Activated CD8-positive, alpha-beta T cell treated with anti-CD3 and anti-CD28 coated beads for 36 hours (primary cell): ENCODE data around the gene ORM2. TPM values are rescaled to one million over a fixed set of nuclear protein-coding genes. Genes with fewer than 3 reads are reported as not detected.
A peak's percentile ranks its signal among the peaks of the same experiment; 100 is the strongest.

ENCODE experiments used
- ATAC-seq: fragments of 200-7000 bp; cut with Tn5 transposase; one replicate; pipeline ENCODE4 v1.10.0; 2021; ENCODE audit warnings: mild to moderate bottlenecking, moderate library complexity
- CTCF ChIA-PET: fragments of 350-600 bp; sonication (Branson Sonifier 250); formaldehyde crosslinking; loops from one replicate; lab custom pipeline; 2021; ENCODE audit warnings: antibody characterized with exemption; lab: Charles Lee
- POLR2A ChIA-PET: fragments of 350-600 bp; sonication (Branson Sonifier 250); formaldehyde crosslinking; loops from one replicate; lab custom pipeline; 2021; ENCODE audit warnings: antibody characterized with exemption; lab: Charles Lee
- DNase-seq: peaks from one replicate; pipeline ENCODE4 v3.0.0-alpha.2; 2020
- H3K27ac Mint-ChIP-seq: one replicate; pipeline ENCODE4 v1.8.0; 2021; ENCODE audit warnings: mild to moderate bottlenecking, mixed read lengths
- H3K27me3 Mint-ChIP-seq: one replicate; pipeline ENCODE4 v1.8.0; 2021; ENCODE audit warnings: mixed read lengths
- H3K36me3 Mint-ChIP-seq: one replicate; pipeline ENCODE4 v1.8.0; 2021; ENCODE audit warnings: low read depth, mixed read lengths
- H3K4me1 Mint-ChIP-seq: one replicate; pipeline ENCODE4 v1.8.0; 2021; ENCODE audit warnings: low read depth, mixed read lengths
- H3K4me3 Mint-ChIP-seq: one replicate; pipeline ENCODE4 v1.8.0; 2021; ENCODE audit warnings: mild to moderate bottlenecking, moderate library complexity, mixed read lengths
- H3K9me3 Mint-ChIP-seq: one replicate; pipeline ENCODE4 v1.8.0; 2021; ENCODE audit warnings: mixed read lengths
- CTCF ChIP-seq: fragments of 200-600 bp; IDR thresholded peaks from one replicate; pipeline ENCODE4 v1.8.0; 2022; ENCODE audit warnings: antibody characterized with exemption, mild to moderate bottlenecking
- intact Hi-C: fragments of 100-400 bp; cut with micrococcal nuclease; formaldehyde crosslinking; loops from one replicate; pipeline ENCODE4 v1.10.0; 2022
- total RNA-seq, 2 experiments: library from RNA; stranded (reverse); gene quantifications; one replicate each; pipeline ENCODE4 v1.2.3, GENCODE V29; 2021

ORM2 gene
- total RNA-seq, 2 experiments from 2014 or later = not detected

- peaks cover 92% of the 10 kb centered on the region for H3K4me1 Mint-ChIP-seq
- ATAC-seq = no peak
- no peaks in the 10 kb centered on the region for H3K27me3 Mint-ChIP-seq
- peak overlapping the region; percentile 89 for H3K27ac Mint-ChIP-seq
- H3K4me3 Mint-ChIP-seq = no peak overlapping the region
- intact Hi-C loops = no loop called here
- TF ChIP-seq CTCF = no peak
- H3K36me3 Mint-ChIP-seq = peaks cover 93% of the 10 kb centered on the region
- ChIA-PET POLR2A (interaction anchor here (0.8 to 14.2 kb wide), 4 partner anchors 8 to 18 kb away, joined by 3 to 351 read pairs (median 24); partner anchors contain the start of gene AKNA), CTCF (interaction anchor here (0.9 to 4.2 kb wide), 2 partner anchors 16 to 32 kb away, joined by 3 to 72 read pairs; partner anchors contain the start of gene AKNA)
- DNase-seq = no peak
- H3K9me3 Mint-ChIP-seq = no peaks in the 10 kb centered on the region
Measured at GRCh38 chr9:114370251-114370967, 40.7 kb downstream of the ORM2 start.

GRCh38 chr9:114370968-114371320 is 41.3 kb downstream of the ORM2 start:
- DNase-seq (no peak), ATAC-seq (no peak)
- Mint-ChIP-seq H3K27me3 (no peaks in the 10 kb centered on the region), H3K27ac (peak overlapping the region; percentile 89), H3K4me1 (peaks cover 92% of the 10 kb centered on the region), H3K36me3 (peaks cover 93% of the 10 kb centered on the region), H3K9me3 (no peaks in the 10 kb centered on the region), H3K4me3 (no peak overlapping the region)
- POLR2A ChIA-PET = interaction anchor here (0.8 to 14.2 kb wide), 5 partner anchors 8 to 21 kb away, joined by 3 to 351 read pairs (median 6); partner anchors contain the start of gene AKNA
- CTCF ChIA-PET = interaction anchor here (0.9 to 4.2 kb wide), 2 partner anchors 15 to 33 kb away, joined by 3 to 72 read pairs; partner anchors contain the start of gene AKNA
- no peak for TF ChIP-seq CTCF
- intact Hi-C loops = no loop called here

GRCh38 chr9:114371343-114371944 is 41.8 kb downstream of the ORM2 start:
- Mint-ChIP-seq H3K27ac (peak overlapping the region; percentile 89), H3K27me3 (no peaks in the 10 kb centered on the region), H3K4me1 (peaks cover 90% of the 10 kb centered on the region), H3K36me3 (peaks cover 90% of the 10 kb centered on the region), H3K9me3 (no peaks in the 10 kb centered on the region), H3K4me3 (peak overlapping the region; percentile 72)
- ChIA-PET POLR2A (interaction anchor here (1.0 to 14.2 kb wide), 5 partner anchors 9 to 22 kb away, joined by 3 to 351 read pairs (median 6); partner anchors contain the start of gene AKNA), CTCF (interaction anchor here (0.9 to 4.2 kb wide), 2 partner anchors 15 to 33 kb away, joined by 3 to 72 read pairs; partner anchors contain the start of gene AKNA)
- TF ChIP-seq CTCF = no peak
- DNase-seq = no peak
- ATAC-seq = no peak
- intact Hi-C loops = no loop called here

- H3K4me1 Mint-ChIP-seq = peaks cover 90% of the 10 kb centered on the region
- ChIA-PET POLR2A (interaction anchor here (0.6 to 14.2 kb wide), 6 partner anchors 9 to 238 kb away, joined by 3 to 351 read pairs (median 5); partner anchors contain the start of gene AKNA), CTCF (interaction anchor here (1.4 to 4.2 kb wide), 2 partner anchors 14 to 23 kb away, joined by 3 to 72 read pairs; partner anchors contain the start of gene AKNA)
- H3K36me3 Mint-ChIP-seq = peaks cover 90% of the 10 kb centered on the region
- no peaks in the 10 kb centered on the region for H3K27me3 Mint-ChIP-seq
- ATAC-seq = peak; percentile 47
- no peaks in the 10 kb centered on the region for H3K9me3 Mint-ChIP-seq
- DNase-seq = peak; percentile 65
- H3K27ac Mint-ChIP-seq = peak overlapping the region; percentile 89
- intact Hi-C loops = loop anchor here (2.0 kb wide), 1 partner anchor 15 kb away; the partner anchor contains the start of gene AKNA
- peak overlapping the region; percentile 72 for H3K4me3 Mint-ChIP-seq
- no peak for TF ChIP-seq CTCF
Measured at GRCh38 chr9:114371973-114372917, 42.6 kb downstream of the ORM2 start.
